ENCODE measurements around the gene BIVM.

GRCh38 chr13:102847272-102848234 is 48.6 kb downstream of the BIVM start:
- no peak for TF ChIP-seq CTCF (IDR thresholded peaks at IDR 0.05)
- TF ChIP-seq POLR2A (IDR thresholded peaks at IDR 0.05), result no peak
